HG03103 (cell line): ENCODE measurements around the gene PTPRK.
"Not testable (repeated sequence)": the region's sequence is repeated elsewhere in the genome, so short reads cannot be mapped to it uniquely, and the experiment has no call there.

ENCODE experiments used
- ATAC-seq: cut with Tn5 transposase; IDR thresholded peaks from one replicate; pipeline ENCODE4 v1.9.1; 2021; ENCODE audit warnings: low read depth; ENCODE audit not compliant: unreplicated experiment

Gene PTPRK

DNA sequence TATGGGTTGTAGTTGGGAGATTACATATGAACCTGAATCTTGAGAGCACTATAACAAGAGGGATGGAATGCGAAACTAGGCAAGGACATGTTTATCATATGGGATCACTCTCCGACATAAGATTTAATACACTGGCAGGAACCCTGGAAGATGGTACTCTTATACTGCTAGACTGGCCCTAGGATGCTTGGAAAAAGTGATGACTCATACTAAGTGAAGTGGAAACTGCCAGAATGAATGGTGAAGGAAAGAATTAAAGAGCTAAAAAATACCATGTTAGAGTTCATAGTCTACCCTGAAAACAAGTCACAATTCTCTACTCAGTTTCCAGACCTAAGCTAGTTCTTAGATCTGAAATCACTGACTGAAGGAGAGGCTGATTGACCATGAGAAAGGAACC is 574.0 kb downstream of the PTPRK start:
- no peak for ATAC-seq

DNA sequence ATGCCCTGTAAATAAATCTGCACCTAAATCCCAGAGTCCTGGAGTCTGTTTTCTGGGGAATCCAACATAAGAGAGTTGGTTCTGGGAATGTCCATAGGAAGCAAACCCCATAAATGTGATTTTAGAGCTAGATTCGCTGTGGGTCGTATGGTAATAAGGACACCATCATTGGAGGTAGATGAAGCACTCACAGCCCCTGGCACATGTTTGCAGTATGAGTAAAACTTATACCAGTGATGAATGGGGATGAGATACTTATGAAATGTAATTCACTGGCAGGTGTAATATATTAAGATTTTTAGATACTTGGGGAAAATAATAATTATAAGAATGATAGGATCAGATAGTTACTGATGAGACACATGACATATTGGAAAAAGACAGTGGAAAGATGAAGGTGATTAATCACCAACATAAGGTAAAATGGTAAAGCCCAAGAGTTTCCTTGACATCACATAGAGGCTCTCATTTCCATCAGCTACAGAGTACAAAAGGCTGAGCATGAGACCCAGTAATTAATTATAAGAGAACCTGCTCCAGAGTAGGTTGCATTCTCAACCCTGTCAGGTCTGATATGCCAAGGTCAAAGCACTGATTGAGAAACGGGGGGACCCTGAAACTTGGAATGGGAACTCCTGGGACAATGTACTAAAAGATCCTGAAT is 574.8 kb downstream of the PTPRK start:
- ATAC-seq: no peak

DNA sequence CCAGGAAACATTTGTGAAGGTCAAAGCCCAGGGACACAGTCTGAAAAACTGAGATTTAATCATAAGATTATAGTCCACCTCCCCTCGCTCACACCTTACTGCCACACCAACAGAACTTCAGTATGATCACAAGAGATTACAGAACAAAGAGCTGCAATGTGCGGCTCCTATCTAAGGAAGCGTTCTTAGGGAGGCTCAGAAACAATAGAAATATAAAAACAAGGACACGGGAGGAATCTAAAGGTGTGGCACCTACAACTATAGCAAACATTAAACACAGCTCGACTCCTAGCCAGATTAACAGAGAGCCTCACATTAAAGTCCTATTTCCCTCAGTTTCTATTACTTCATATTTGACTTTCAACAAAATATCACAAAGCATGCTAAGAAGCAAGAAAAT is 579.2 kb downstream of the PTPRK start:
- ATAC-seq: no peak

DNA sequence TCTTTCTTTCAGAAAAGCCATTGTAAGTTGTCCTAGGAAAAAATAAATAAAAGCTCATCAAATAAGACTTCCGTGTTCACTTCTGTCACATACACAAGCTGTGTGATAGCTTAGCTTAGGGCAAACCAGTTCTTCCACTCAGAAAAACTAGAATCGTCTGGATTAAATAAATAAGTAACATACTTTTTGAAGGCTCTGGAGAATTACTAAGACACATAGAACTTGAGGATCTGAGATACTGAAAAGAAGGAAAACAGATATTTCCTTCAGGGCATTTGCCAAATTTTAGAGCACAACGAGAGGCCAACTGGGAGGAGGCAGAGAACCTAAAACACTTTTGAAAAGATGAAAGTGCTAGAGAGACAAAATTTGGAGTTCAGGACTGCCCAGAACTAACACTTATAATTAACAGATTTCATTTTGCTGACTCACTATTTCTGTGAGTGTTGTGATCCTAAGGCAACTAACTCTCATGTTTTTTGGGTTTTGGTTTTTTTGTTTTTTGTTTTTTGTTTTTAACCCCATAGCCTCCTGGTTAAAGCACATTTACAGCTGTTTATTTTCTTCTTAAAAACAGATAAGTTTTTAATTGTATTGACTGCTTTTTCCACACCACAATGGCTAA is 580.8 kb downstream of the PTPRK start:
- ATAC-seq: no peak

DNA sequence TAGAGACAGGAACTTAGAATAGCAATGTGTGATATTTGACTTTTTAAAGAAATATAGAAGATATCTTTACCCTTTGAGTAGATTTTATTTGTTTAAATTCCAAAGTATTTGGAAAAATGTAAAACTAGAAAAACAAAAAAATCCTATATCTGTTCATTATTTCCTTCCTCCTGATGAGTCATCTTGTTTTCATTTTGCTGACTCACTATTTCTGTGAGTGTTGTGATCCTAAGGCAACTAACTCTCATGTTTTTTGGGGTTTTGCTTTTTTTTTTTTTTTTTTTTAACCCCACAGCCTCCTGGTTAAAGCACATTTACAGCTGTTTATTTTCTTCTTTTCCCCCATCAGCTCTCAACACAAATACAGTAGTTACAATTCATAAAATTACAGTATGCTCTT is 581.7 kb downstream of the PTPRK start:
- no peak for ATAC-seq

DNA sequence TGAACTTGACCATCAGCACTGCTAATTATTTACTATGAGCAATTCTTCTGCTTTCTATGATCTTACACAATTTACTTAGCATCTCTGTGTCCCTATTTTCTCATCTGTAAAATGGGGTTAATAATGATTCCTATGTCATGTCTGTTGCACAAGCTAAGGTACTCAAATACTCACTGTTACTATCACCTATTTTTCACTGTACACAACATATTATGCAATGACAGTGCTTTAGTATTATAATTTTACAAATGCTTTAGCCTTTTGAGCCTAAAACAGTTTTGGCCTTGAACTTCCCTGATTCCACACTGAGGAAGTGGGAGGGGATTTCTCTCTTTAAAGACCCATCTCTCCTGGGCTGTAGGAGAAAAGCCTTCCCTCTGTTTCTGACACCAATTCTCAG is 582.7 kb downstream of the PTPRK start:
- ATAC-seq: no peak

DNA sequence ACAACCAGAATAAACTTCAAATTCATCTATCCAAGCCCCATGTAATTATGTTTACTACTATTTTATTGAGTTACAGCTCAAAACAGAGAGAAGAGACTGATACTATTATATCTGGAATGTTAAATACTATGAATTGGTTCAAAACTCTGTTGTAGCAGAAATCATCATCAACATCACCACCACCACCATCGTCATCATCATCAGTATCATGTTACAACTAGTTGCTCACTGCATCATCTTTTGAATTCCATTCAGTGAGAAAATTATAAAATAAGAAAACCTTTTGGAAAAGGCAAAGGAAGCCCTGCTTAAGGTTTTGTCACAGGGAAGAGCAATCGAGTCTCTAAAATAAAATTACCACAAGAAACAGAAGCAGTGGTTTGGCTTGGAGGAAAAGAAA is 583.3 kb downstream of the PTPRK start:
- no peak for ATAC-seq

DNA sequence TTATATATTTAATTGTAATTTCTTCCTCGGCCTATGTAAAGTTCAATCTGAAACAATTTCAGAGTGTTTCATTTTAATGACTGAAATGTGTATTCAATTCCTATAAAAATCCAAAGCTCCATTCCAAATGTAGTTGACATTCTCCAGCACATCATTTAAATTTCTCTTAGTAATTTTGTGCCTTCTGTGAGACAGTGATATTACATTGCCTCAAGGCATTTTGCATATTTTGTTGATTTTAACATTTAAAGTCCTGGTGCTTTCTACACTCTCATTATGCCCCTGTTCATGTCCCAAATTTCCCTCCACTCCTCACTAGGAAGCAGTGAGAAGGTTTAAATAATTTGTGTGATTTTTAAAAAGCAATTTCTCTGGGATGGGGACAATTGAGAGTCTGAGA is 585.4 kb downstream of the PTPRK start:
- ATAC-seq: no peak

DNA sequence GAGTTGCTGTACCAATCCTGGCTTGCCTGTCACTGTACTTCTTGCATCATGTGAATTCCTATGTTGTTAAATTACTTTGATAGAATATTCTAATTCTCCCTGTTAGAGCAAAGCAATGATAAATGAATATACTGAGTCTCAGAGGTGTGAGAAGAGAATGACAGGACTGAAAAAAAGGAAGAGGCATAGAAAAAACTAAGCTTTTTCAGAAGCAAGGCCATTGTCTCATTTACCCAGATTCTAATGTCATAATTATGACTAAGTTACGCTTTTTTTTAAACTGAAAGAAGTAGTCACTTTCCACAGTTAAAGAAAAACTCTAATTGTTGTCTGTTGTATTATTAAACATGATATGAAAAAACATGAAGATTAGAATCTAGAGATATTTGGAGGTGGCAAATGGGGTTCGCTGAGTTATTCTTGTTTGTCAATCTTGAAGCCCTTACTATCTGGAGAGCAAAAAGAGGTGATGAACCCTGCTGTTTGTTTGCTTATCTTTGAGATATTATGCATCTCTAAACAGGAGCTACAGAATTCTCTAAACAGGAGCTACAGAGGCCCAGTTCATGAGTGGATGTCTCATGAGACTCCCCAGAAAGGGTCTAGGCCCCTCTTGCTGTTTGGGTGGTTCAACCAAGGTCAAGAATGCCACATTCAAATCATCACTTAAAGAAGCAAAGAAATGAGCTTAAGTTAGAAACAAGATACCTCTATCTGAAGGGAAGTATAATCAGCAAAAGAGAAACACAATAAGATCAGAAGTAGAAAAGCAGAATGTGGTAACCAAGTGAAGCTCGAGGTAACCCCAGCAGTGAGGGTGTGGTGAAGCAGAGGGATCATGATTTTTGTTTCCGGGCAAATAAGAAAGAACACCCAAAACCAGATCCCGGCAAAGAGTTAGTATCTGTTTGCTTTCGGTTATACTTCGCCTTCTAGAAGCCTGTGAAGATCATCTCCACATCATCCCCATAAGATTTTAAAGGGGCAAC is 586.3 kb downstream of the PTPRK start:
- no peak for ATAC-seq

DNA sequence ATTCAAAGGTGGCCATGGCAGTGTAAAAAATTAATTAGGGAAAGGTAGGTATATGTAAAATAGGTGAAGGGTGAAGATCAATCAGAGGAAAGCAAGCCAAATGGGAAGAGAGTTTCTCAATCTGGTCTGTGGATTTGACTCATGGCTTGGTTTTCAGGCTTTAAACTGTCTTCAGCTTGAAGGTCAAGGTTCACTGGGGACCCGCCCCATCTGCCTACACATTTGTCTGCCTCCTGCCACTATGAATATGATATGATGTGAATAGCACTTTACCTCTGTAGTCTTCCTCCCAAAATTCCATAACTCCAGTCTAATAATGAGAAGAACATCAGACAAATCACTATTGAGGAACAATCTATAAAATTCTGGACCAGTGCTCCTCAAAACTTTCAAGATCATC is 587.3 kb downstream of the PTPRK start:
- ATAC-seq: no peak

DNA sequence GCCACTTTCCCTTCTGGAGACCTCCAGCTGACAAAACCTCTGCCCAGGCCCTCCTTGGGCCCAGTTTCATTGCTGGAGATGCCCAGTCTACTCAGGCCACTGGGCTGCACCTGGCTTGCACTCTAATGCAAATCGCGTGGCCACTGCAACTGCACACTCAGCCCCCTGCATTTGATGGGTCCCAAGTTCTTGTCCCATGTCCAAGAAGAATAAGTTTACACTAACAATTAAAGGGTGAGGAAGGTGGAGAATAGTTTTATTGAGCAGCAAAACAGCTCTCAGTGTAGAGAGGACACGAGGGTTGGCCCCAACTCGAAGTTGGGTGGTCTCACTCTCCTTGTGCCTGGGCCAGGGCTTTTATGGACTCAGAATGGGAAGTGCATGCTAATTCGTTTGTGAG is 587.7 kb downstream of the PTPRK start:
- ATAC-seq: no peak

DNA sequence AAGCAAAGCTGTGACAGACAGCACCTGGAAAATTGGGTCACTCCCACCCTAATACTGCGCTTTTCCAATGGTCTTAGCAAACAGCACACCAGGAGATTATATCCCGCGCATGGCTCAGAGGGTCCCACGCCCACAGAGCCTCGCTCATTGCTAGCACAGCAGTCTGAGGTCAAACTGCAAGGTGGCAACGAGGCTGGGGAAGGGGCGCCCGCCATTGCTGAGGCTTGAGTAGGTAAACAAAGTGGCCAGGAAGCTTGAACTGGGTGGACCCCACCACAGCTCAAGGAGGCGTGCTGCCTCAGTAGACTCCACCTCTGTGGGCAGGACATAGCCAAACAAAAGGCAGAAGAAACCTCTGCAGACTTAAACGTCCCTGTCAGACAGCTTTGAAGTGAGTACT is 594.0 kb downstream of the PTPRK start:
- not testable (repeated sequence) for ATAC-seq

DNA sequence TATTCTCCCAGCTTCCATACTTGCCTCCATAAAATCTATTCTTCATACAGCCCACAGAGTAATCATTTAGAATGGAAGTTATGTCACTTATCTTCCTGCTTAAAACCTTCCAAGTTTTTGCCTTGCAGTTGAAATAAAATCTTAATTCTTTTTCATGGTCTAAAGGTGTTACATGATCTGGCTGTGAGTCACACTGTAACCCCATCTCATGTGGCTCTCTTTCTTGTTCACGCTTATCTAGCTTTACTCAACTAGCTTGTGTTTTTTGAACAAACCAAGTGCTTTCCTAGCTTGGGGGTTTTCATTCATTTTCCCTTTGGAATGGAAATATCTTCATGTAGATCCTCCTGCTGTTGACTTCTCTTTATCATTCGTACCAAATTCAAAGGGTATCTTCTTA is 596.0 kb downstream of the PTPRK start:
- no peak for ATAC-seq

DNA sequence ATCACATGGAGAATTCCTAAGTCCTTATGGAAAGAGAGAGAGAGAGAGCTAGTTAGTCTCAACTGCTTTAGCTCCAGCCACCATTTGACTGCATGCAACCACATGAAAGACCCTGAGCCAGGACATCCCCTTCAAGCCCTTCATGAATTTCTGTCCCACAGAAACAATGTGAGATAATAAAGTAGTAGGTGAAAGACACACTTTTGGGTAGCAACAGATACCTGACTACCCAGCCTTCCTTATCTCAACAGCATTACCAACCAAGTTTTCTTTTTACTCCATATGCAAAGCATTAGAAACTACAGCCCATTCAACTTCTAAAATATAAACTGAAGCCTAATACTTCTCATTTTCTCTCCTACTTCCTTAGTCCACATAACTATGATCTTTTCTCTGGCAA is 596.4 kb downstream of the PTPRK start:
- no peak for ATAC-seq

DNA sequence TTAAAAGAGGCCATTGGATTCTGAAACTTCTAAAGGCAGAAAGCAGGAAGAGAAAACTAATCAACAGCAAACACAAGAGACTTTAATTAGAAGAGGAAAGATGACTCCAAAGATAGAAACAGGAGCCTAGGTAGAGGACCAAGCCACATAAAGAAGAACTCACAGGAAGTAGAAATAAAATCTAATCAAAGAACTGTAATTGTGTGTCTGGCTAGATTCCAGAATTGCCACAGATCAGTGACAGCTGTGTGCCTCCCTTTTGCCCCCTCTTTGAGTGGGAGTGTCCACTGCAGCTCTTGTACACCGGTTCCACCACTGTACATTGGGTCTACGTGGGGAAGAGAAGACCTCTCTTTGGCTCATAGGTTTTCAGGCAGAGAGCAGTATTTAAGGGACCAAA is 597.3 kb downstream of the PTPRK start:
- no peak for ATAC-seq

DNA sequence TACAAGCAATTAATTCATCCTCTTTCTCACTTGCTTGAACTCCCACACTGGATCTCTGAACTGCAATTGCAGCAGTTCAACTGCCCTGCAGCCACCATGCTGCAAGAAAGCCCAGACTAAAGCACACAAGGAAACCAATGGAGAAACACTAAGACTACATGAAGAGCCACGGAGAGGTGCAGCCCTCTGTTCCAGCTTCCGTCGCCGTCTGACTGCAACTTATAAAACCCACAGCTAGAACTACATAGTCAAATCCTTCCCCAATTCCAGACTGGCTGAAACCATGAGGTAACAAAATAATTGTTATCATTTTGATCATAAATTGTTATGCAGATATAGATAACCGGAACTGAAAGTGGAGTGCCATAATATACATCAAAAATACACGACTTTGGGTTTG is 598.4 kb downstream of the PTPRK start:
- no peak for ATAC-seq

DNA sequence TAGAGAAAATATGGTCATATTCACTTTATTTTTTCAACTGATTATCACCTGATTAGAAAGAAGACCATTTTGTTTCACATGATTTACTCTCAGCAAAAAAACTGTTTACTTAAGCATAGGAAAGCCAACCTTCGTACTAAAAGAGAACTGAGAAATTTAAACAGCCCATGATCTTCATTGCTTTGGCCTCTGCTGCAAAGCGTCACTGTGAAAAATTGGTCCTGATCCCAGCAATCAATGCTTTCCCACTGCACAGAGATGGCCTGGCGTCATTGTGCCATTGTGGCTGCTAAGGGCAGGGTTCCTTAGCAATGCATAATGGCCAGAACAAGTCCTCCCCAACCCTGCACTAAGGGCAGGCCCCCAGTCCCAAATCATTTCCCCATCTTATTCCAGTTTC is 599.6 kb downstream of the PTPRK start:
- ATAC-seq: no peak
